H9 (cell line): ENCODE results near the gene TXNDC17. TPM values are rescaled to one million over a fixed set of nuclear protein-coding genes. Genes with fewer than 3 reads are reported as not detected.
"Not testable (repeated sequence)": the region's sequence is repeated elsewhere in the genome, so short reads cannot be mapped to it uniquely, and the experiment has no call there.

ENCODE experiments used
- DNase-seq: peaks from one replicate; pipeline ENCODE4 v3.0.0-alpha.2; 2017
- H2AFZ ChIP-seq: one replicate; pipeline ENCODE4 v1.6.1; 2013; ENCODE audit warnings: mild to moderate bottlenecking, low read length, control low read depth, moderate library complexity
- H2AK5ac ChIP-seq: 2 replicates; pipeline ENCODE4 v1.6.1; 2013; ENCODE audit warnings: low read length, control low read depth, mixed read lengths; ENCODE audit not compliant: insufficient read length
- H2BK120ac ChIP-seq: one replicate; pipeline ENCODE4 v1.6.1; 2013; ENCODE audit warnings: low read depth, mild to moderate bottlenecking, low read length, control low read depth, inconsistent platforms; ENCODE audit not compliant: poor library complexity, severe bottlenecking
- H2BK12ac ChIP-seq: 2 replicates; pipeline ENCODE4 v1.6.1; 2013; ENCODE audit warnings: low read length, control low read depth, mixed read lengths, low read depth; ENCODE audit not compliant: insufficient read length
- H2BK15ac ChIP-seq: 2 replicates; pipeline ENCODE4 v1.6.1; 2013; ENCODE audit warnings: low read depth, low read length, control low read depth
- H2BK20ac ChIP-seq: one replicate; pipeline ENCODE4 v1.6.1; 2013; ENCODE audit warnings: low read depth, mild to moderate bottlenecking, low read length, control low read depth, inconsistent platforms; ENCODE audit not compliant: poor library complexity, severe bottlenecking
- H2BK5ac ChIP-seq: 2 replicates; pipeline ENCODE4 v1.6.1; 2013; ENCODE audit warnings: low read length, control low read depth, mixed read lengths; ENCODE audit not compliant: insufficient read length
- H3K14ac ChIP-seq: 2 replicates; pipeline ENCODE4 v1.6.1; 2013; ENCODE audit warnings: low read length, control low read depth; ENCODE audit not compliant: insufficient read depth
- H3K18ac ChIP-seq: 2 replicates; pipeline ENCODE4 v1.6.1; 2013; ENCODE audit warnings: low read depth, mild to moderate bottlenecking, mixed read lengths, low read length, control low read depth; ENCODE audit not compliant: insufficient read length
- H3K23ac ChIP-seq: 2 replicates; pipeline ENCODE4 v1.6.1; 2013; ENCODE audit warnings: low read length, control low read depth, mixed read lengths, low read depth; ENCODE audit not compliant: insufficient read length
- H3K23me2 ChIP-seq: 2 replicates; pipeline ENCODE4 v1.6.1; 2013; ENCODE audit warnings: low read depth, mild to moderate bottlenecking, mixed read lengths, low read length, control low read depth; ENCODE audit not compliant: insufficient read length, poor library complexity, severe bottlenecking
- H3K27ac ChIP-seq: 2 replicates; pipeline ENCODE4 v1.5.1; 2013; ENCODE audit warnings: low read length, control low read depth, mixed read lengths, low read depth; ENCODE audit not compliant: insufficient read length
- H3K27me3 ChIP-seq: 2 replicates; pipeline ENCODE4 v1.6.1; 2013; ENCODE audit warnings: low read length, control low read depth, inconsistent platforms; ENCODE audit not compliant: insufficient read depth
- H3K4ac ChIP-seq: 2 replicates; pipeline ENCODE4 v1.6.1; 2013; ENCODE audit warnings: low read depth, mild to moderate bottlenecking, control low read depth, inconsistent platforms, low read length, moderate library complexity
- H3K4me1 ChIP-seq: 2 replicates; pipeline ENCODE4 v1.6.1; 2013; ENCODE audit warnings: low read length, control low read depth, inconsistent platforms; ENCODE audit not compliant: insufficient read depth
- H3K4me2 ChIP-seq: 2 replicates; pipeline ENCODE4 v1.6.1; 2013; ENCODE audit warnings: low read length, control low read depth, mixed read lengths; ENCODE audit not compliant: insufficient read length, insufficient read depth
- H3K56ac ChIP-seq: 2 replicates; pipeline ENCODE4 v1.6.1; 2013; ENCODE audit warnings: low read depth, mild to moderate bottlenecking, mixed read lengths, low read length, control low read depth; ENCODE audit not compliant: insufficient read length
- H3K79me1 ChIP-seq: 2 replicates; pipeline ENCODE4 v1.6.1; 2013; ENCODE audit warnings: low read depth, mild to moderate bottlenecking, moderate library complexity, low read length, control low read depth, inconsistent platforms; ENCODE audit not compliant: insufficient read depth, poor library complexity, severe bottlenecking
- H3K79me2 ChIP-seq: 2 replicates; pipeline ENCODE4 v1.6.1; 2013; ENCODE audit warnings: low read length, control low read depth, inconsistent platforms; ENCODE audit not compliant: insufficient read depth
- H3K9ac ChIP-seq: 2 replicates; pipeline ENCODE4 v1.6.1; 2013; ENCODE audit warnings: low read length, control low read depth, mixed read lengths; ENCODE audit not compliant: insufficient read length; ENCODE audit errors: extremely low read depth
- H3K9me3 ChIP-seq: one replicate; pipeline ENCODE4 v1.6.1; 2013; ENCODE audit warnings: low read depth, low read length, inconsistent platforms; ENCODE audit not compliant: control insufficient read depth
- H3T11ph ChIP-seq: one replicate; pipeline ENCODE4 v1.6.1; 2013; ENCODE audit warnings: mild to moderate bottlenecking, low read length, control low read depth, inconsistent platforms
- H4K20me1 ChIP-seq: one replicate; pipeline ENCODE4 v1.6.1; 2013; ENCODE audit not compliant: control insufficient read depth, insufficient read length, insufficient read depth
- H4K5ac ChIP-seq: 2 replicates; pipeline ENCODE4 v1.6.1; 2013; ENCODE audit warnings: low read depth, mild to moderate bottlenecking, mixed read lengths, low read length, control low read depth; ENCODE audit not compliant: insufficient read length
- H4K8ac ChIP-seq: replicated peaks from 2 replicates; pipeline ENCODE4 v1.6.1; 2013; ENCODE audit warnings: low read length, control low read depth, mixed read lengths, low read depth; ENCODE audit not compliant: insufficient read length
- H4K91ac ChIP-seq: 2 replicates; pipeline ENCODE4 v1.6.1; 2013; ENCODE audit warnings: low read depth, mild to moderate bottlenecking, moderate library complexity, mixed read lengths, low read length, control low read depth; ENCODE audit not compliant: insufficient read length
- H3K27ac Mint-ChIP-seq, 3 experiments: 2 replicates in 2 of 3; 3 replicates in 1 of 3; pipeline ENCODE4 v1.8.0; 2020 to 2021; ENCODE audit warnings: mixed read lengths in 3 of 3, mild to moderate bottlenecking in 1 of 3, moderate library complexity in 1 of 3
- H3K27me3 Mint-ChIP-seq: 2 replicates; pipeline ENCODE4 v1.8.0; 2021; ENCODE audit warnings: low read depth, mild to moderate bottlenecking, moderate library complexity, mixed read lengths
- H3K36me3 Mint-ChIP-seq, 3 experiments: 2 replicates in 2 of 3; 3 replicates in 1 of 3; pipeline ENCODE4 v1.8.0; 2020 to 2021; ENCODE audit warnings: low read depth in 3 of 3, mixed read lengths in 3 of 3; ENCODE audit not compliant: insufficient read depth in 1 of 3
- H3K4me1 Mint-ChIP-seq, 2 experiments: 2 replicates each; pipeline ENCODE4 v1.8.0; 2020; ENCODE audit warnings: mixed read lengths in 2 of 2
- H3K4me3 Mint-ChIP-seq, 2 experiments: 2 replicates in 1 of 2; 3 replicates in 1 of 2; pipeline ENCODE4 v1.8.0; 2020 to 2021; ENCODE audit warnings: mild to moderate bottlenecking in 2 of 2, mixed read lengths in 2 of 2, moderate library complexity in 1 of 2
- H3K9me3 Mint-ChIP-seq, 2 experiments: 2 replicates in 1 of 2; 3 replicates in 1 of 2; pipeline ENCODE4 v1.8.0; 2020; ENCODE audit warnings: mild to moderate bottlenecking in 2 of 2, mixed read lengths in 2 of 2, moderate library complexity in 1 of 2
- WGBS: extraction: QIAGEN DNeasy Blood & Tissue Kit; methylation state at CpG from one replicate; pipeline ENCODE4 v1.1.7; 2013; ENCODE audit warnings: missing lambda C conversion rate, low lambda C conversion rate, mixed read lengths; ENCODE audit not compliant: insufficient read length; ENCODE audit errors: extremely low coverage; 5-methylcytosine and 5-hydroxymethylcytosine counted together
- total RNA-seq: library from RNA; stranded (reverse); gene quantifications from 2 replicates; pipeline ENCODE4 v1.2.1, GENCODE V29; 2021
- TF ChIP-seq, protein P1 (sequence below): fragments of 200-600 bp; sonication (generic); conservative IDR thresholded peaks from 3 replicates; pipeline ENCODE4 v1.8.0; 2021; ENCODE audit warnings: antibody characterized with exemption, mild to moderate bottlenecking

TXNDC17 gene
- total RNA-seq, 1 experiment from 2014 or later, result 170 TPM

DNA sequence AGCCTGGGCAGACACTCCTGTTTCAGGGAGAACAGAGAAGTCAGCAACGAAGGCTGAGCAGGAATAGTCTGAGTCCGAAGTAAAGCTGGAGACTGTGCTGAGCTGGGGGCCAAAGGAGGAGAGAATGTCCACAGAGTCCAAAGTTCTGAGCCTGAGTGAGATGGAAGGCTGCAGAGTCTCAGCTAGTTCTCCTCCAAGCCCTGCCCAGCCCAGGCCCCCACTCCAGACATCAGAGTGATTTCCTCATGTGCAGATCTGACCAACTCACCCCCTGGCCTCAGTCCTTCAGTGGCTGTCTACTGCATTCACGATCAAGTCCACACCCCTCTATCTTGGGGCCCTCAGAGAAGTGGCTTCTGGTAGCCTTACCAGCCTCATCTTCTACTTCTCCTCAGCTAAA is 50.7 kb downstream of the TXNDC17 start:
- Histone ChIP-seq H3K23ac (no peak overlapping the region), H4K8ac (no peak overlapping the region), H2BK20ac (no peak overlapping the region), H3K9ac (no peak overlapping the region), H2BK5ac (no peak overlapping the region), H4K91ac (no peak overlapping the region), H2BK120ac (no peak overlapping the region), H4K20me1 (no peaks in the 10 kb centered on the region), H4K5ac (no peak overlapping the region), H3K23me2 (no peaks in the 10 kb centered on the region), H3K79me2 (no peaks in the 10 kb centered on the region), H2AK5ac (no peak overlapping the region), H3K9me3 (no peaks in the 10 kb centered on the region), H3K56ac (no peak overlapping the region), H3T11ph (no peak overlapping the region), H3K27me3 (no peaks in the 10 kb centered on the region), H3K4me1 (no peaks in the 10 kb centered on the region), H2BK12ac (no peak overlapping the region), H2AFZ (no peak overlapping the region), H3K4me2 (no peak overlapping the region), H3K14ac (no peak overlapping the region), H3K79me1 (no peaks in the 10 kb centered on the region), H3K18ac (no peak overlapping the region), H3K27ac (no peak overlapping the region), H3K4ac (no peak overlapping the region), H2BK15ac (no peak overlapping the region)
- Mint-ChIP-seq H3K4me3 (no peak overlapping the region), H3K27ac (no peak overlapping the region; a peak in 1 of 7 replicates), H3K9me3 (no peaks in the 10 kb centered on the region), H3K4me1 (no peaks in the 10 kb centered on the region), H3K27me3 (peaks cover 19% of the 10 kb centered on the region), H3K36me3 (no peaks in the 10 kb centered on the region)
- TF ChIP-seq, protein P1, sequence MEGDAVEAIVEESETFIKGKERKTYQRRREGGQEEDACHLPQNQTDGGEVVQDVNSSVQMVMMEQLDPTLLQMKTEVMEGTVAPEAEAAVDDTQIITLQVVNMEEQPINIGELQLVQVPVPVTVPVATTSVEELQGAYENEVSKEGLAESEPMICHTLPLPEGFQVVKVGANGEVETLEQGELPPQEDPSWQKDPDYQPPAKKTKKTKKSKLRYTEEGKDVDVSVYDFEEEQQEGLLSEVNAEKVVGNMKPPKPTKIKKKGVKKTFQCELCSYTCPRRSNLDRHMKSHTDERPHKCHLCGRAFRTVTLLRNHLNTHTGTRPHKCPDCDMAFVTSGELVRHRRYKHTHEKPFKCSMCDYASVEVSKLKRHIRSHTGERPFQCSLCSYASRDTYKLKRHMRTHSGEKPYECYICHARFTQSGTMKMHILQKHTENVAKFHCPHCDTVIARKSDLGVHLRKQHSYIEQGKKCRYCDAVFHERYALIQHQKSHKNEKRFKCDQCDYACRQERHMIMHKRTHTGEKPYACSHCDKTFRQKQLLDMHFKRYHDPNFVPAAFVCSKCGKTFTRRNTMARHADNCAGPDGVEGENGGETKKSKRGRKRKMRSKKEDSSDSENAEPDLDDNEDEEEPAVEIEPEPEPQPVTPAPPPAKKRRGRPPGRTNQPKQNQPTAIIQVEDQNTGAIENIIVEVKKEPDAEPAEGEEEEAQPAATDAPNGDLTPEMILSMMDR, result no peak
- WGBS, result no CpG with 5 or more reads among the region's 3 CpGs
- DNase-seq, result no peak

DNA sequence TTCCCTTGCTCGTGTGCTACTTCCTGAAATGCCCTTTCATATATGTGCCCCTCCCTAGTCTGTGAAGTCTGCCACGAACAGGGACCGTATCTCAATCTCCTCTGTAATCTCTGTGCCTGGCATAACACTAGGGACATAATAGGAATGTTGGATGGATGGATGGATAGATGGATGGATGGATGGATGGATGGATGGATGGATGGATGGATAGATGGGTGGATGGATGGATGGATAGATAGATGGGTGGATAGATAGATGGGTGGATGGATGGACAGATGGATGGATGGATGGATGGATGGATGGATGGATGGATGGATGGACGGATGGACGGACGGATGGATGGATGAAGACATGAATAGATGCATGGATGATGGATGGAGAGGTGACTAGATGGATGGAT is 51.1 kb downstream of the TXNDC17 start:
- not testable (repeated sequence) for H3K4ac ChIP-seq, H3K79me1 ChIP-seq, H2AFZ ChIP-seq, H3K14ac ChIP-seq, H2BK12ac ChIP-seq, H2AK5ac ChIP-seq, H3K79me2 ChIP-seq, H3K27me3 ChIP-seq, H3K23me2 ChIP-seq, H3K23ac ChIP-seq, H3K18ac ChIP-seq, H3K36me3 Mint-ChIP-seq, H4K20me1 ChIP-seq, DNase-seq, H2BK15ac ChIP-seq, H2BK5ac ChIP-seq, H4K91ac ChIP-seq, H3K9ac ChIP-seq, H3K56ac ChIP-seq, H3K4me2 ChIP-seq, H3T11ph ChIP-seq, H3K27ac Mint-ChIP-seq, H3K4me1 ChIP-seq, H3K9me3 Mint-ChIP-seq, H3K4me1 Mint-ChIP-seq, H3K27ac ChIP-seq, H2BK20ac ChIP-seq, H4K8ac ChIP-seq, H2BK120ac ChIP-seq, H4K5ac ChIP-seq, H3K4me3 Mint-ChIP-seq, H3K9me3 ChIP-seq
- WGBS, result no CpG with 5 or more reads among the region's 6 CpGs
- H3K27me3 Mint-ChIP-seq, result peaks cover 19% of the 10 kb centered on the region
